LNCaP clone FGC (cell line): ENCODE results near the gene KCTD16.

Source experiments
- DNase-seq: peaks from one replicate; pipeline ENCODE4 v3.0.0-alpha.2; 2011; ENCODE audit warnings: low read depth
- H3K4me3 ChIP-seq: 2 replicates; pipeline ENCODE4 v1.5.1; 2011; ENCODE audit warnings: mild to moderate bottlenecking, low read depth, low read length, control low read depth
- CTCF ChIP-seq: IDR thresholded peaks from 2 replicates; pipeline ENCODE4 v1.5.1; 2012; ENCODE audit warnings: mild to moderate bottlenecking; ENCODE audit not compliant: control insufficient read depth, insufficient read depth; ENCODE audit errors: extremely low read depth

Gene KCTD16

GRCh38 chr5:144460600-144460999, 289.9 kb downstream of the KCTD16 start:
- H3K4me3 ChIP-seq: no peak overlapping the region
- no peak for DNase-seq
- no peak for TF ChIP-seq CTCF

GRCh38 chr5:144462577-144462976, 291.9 kb downstream of the KCTD16 start:
- DNase-seq: no peak
- no peak overlapping the region for H3K4me3 ChIP-seq
- TF ChIP-seq CTCF: no peak

- no peak overlapping the region for H3K4me3 ChIP-seq
- no peak for TF ChIP-seq CTCF
- no peak for DNase-seq
Measured at GRCh38 chr5:144463481-144464223, 293.0 kb downstream of the KCTD16 start.

- no peak for TF ChIP-seq CTCF
- DNase-seq: no peak
- H3K4me3 ChIP-seq: no peak overlapping the region
Measured at GRCh38 chr5:144464306-144464705, 293.6 kb downstream of the KCTD16 start.

GRCh38 chr5:144465441-144465840, 294.8 kb downstream of the KCTD16 start:
- no peak for DNase-seq
- TF ChIP-seq CTCF: no peak
- no peak overlapping the region for H3K4me3 ChIP-seq

GRCh38 chr5:144467792-144468191, 297.1 kb downstream of the KCTD16 start:
- no peak for DNase-seq

More at GRCh38 chr5:144467792-144468191, 297.1 kb downstream of the KCTD16 start:
- H3K4me3 ChIP-seq: no peak overlapping the region
- peak; percentile 88 for TF ChIP-seq CTCF
